Muscle layer of duodenum (tissue), 2 donors: ENCODE measurements around the gene CBFA2T2.
A peak's percentile ranks its signal among the peaks of the same experiment; 100 is the strongest.
"Not testable (repeated sequence)": the region's sequence is repeated elsewhere in the genome, so short reads cannot be mapped to it uniquely, and the experiment has no call there.

Source experiments
- H3K27ac ChIP-seq: one replicate; pipeline ENCODE4 v1.7.0; 2013; ENCODE audit warnings: mild to moderate bottlenecking, low read length
- H3K27me3 ChIP-seq: one replicate; pipeline ENCODE4 v1.7.0; 2013; ENCODE audit warnings: low read depth, mild to moderate bottlenecking, control low read depth, low read length
- H3K36me3 ChIP-seq, 2 donors: one replicate each; pipeline ENCODE4 v1.7.0; 2013; ENCODE audit warnings: low read length in 2 of 2, control low read depth in 1 of 2, mild to moderate bottlenecking in 1 of 2; ENCODE audit not compliant: insufficient read depth in 2 of 2, control insufficient read depth in 1 of 2
- H3K4me1 ChIP-seq, 2 donors: one replicate each; pipeline ENCODE4 v1.7.0; 2013; ENCODE audit warnings: low read length in 2 of 2, mild to moderate bottlenecking in 2 of 2, control low read depth in 1 of 2, moderate library complexity in 1 of 2; ENCODE audit not compliant: insufficient read depth in 2 of 2, control insufficient read depth in 1 of 2
- H3K4me3 ChIP-seq, 2 donors: one replicate each; pipeline ENCODE4 v1.7.0; 2013; ENCODE audit warnings: low read length in 2 of 2, low read depth in 1 of 2, mild to moderate bottlenecking in 1 of 2
- H3K9me3 ChIP-seq, 2 donors: one replicate each; pipeline ENCODE4 v1.7.0; 2013; ENCODE audit warnings: low read length in 2 of 2, control low read depth in 1 of 2, mild to moderate bottlenecking in 1 of 2; ENCODE audit not compliant: control insufficient read depth in 1 of 2
- donor health status: healthy.

The CBFA2T2 gene

DNA sequence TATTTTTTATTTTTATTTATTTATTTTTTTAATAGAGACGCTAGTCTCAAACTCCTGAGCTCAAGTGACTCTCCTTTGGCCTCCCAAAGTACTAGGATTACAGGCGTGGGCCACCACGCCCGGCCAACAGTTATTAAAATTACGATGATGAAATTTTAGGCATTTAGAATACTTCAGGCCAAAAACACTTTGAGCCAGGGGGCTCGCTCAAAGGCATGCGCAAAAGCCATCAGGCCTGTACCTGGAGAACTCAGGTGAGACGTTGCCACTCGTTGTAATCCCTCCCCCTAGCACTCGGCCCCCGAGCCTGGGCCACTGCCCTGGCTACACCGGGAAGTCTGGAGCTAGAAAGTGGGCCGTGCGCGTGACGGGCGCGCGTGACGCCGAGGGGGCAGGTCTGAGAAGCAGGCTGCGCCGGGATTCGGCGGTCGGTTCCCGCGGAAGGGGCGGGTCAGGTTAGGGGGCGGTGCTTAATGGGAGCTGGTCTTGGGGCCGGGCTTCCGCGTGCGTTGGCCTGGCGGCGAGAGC, 337 bp upstream of the CBFA2T2 start:
- peak overlapping the region in 1 of 2 donors; percentile 63 for H3K4me3 ChIP-seq
- no peaks in the 10 kb centered on the region for H3K27me3 ChIP-seq
- H3K36me3 ChIP-seq = no peaks in the 10 kb centered on the region
- no peaks in the 10 kb centered on the region for H3K9me3 ChIP-seq
- H3K4me1 ChIP-seq = peaks cover 0 to 14% of the 10 kb centered on the region in 2 donors
- H3K27ac ChIP-seq = peak overlapping the region; percentile 94

DNA sequence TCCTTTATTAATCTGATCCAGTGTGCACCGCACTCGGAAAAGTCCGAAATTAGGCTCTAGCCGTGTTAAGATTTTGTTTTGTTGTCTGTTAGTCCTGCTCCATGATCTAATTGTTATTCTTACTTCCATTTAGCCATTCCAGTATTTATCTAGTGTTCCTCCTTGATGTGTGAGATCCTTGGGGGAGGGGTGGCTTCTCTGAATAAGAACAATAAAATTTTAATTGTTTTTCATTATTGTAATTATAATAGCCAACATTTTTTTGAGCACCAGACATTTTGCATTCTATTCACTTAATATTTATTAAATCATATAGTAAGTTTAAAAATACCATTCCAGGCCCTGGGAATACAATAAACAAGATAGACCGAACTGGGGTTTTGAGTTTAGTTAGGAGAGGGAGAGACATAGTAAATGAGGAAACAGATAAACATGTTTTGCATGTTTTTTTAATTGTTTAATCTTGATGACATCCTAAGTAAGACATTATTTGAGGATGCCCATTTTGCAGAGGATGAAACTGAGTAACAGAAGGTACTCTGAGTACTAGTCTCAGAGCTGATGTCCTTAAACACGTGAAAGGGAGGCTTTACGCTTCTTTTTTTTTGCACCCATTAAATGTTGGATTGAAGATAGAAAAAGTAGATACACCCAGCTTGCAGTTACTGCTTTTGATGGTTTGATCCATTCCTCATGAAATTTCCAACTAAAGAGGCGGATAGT, 1.2 kb downstream of the CBFA2T2 start:
- Histone ChIP-seq H3K36me3 (no peaks in the 10 kb centered on the region), H3K27ac (peak overlapping the region; percentile 82), H3K4me1 (peaks cover 3 to 14% of the 10 kb centered on the region in 2 donors), H3K27me3 (no peaks in the 10 kb centered on the region), H3K9me3 (no peaks in the 10 kb centered on the region), H3K4me3 (peak overlapping the region; percentile 90 to 92)

DNA sequence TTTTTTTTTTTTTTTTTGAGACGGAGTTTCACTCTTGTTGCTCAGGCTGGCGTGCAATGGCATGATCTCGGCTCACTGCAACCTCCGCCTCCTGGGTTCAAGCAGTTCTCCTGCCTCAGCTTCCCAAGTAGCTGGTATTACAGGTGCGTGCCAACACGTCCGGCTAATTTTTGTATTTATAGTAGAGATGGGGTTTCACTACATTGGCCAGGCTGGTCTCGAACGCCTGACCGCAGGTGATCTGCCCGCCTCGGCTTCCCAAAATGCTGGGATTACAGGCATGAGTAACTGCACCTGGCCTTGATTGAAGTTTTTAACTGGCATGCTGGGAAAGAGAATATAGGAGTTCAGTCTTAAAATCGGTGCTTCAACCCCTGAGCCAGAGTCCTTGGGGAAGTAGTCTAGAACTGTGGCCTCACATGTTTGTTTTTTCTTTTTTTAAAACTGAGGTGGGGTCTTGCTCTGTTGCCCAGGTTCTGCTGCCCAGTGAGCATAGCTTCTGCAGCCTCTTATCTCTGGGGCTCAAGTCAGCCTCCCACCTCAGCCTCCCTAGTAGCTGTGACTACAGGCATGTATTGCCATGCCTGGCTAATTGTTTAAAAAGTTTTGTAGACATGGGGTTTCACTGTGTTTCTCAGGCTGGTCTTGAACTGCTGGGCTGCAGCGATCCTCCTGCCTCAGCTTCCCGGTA, 3.3 kb downstream of the CBFA2T2 start:
- no peak overlapping the region for H3K4me3 ChIP-seq
- H3K27me3 ChIP-seq = no peaks in the 10 kb centered on the region
- H3K9me3 ChIP-seq = no peaks in the 10 kb centered on the region
- H3K27ac ChIP-seq = no peak overlapping the region
- peaks cover 6 to 14% of the 10 kb centered on the region in 2 donors for H3K4me1 ChIP-seq
- H3K36me3 ChIP-seq = no peaks in the 10 kb centered on the region

DNA sequence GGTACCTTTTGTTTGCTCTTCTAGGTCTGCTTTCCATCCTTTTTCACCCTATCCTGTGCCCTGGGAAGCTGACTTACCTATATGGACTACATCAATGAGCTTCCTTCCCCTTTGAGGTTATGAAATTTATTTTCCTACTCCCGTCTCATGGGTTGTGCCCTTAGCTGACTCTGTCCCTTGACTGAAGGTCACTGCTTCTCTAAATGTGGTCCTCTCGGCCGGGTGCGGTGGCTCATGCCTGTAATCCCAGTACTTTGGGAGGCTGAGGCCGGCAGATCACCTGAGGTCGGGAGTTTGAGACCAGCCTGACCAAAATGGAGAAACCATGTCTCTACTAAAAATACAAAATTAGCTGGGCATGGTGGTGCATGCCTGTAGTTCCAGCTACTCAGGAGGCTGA, 6.9 kb downstream of the CBFA2T2 start:
- not testable (repeated sequence) for H3K9me3 ChIP-seq, H3K36me3 ChIP-seq, H3K4me3 ChIP-seq, H3K27me3 ChIP-seq, H3K27ac ChIP-seq
- H3K4me1 ChIP-seq = peaks cover 12 to 14% of the 10 kb centered on the region in 2 donors

DNA sequence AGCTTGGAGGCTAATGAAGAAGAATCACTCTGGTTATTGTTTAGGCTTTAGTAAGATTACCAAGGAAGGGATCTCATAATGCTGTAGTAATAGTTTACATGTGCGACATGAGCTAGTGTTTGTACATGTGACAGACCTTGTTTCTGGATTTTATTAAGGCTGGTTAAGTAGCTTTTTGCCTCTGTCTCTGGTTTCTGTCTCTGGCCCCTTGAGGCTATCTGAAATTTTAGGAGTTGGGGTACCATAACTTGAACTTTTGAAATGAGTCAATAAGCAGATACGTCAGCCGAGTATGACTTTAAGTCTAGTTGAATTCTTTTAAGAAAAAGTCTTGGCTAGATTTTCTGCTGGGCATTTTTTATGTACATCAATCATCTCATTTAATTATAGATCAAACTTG, 9.5 kb downstream of the CBFA2T2 start:
- Histone ChIP-seq H3K36me3 (no peaks in the 10 kb centered on the region), H3K4me3 (no peak overlapping the region), H3K27me3 (no peaks in the 10 kb centered on the region), H3K4me1 (peaks cover 10 to 14% of the 10 kb centered on the region in 2 donors), H3K9me3 (no peaks in the 10 kb centered on the region), H3K27ac (no peak overlapping the region)

DNA sequence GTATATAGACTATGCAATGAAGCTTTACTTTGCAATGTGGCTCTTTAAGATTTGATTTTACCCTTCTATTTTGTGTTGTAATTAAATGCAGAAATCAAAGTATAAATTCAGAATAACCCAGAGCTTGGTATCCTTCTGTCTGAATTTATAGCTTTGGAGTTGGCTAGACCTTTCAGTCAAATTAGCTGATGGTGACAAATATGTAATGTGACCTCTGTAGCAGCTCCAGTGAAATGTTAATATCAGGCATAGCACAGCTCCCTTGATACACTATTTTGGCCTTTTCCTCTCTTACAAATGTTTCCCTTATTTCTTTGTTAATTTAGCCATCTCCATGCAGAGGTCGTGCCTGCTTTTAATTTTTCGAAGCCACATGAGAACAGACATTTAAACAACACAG, 11.1 kb downstream of the CBFA2T2 start:
- Histone ChIP-seq H3K4me1 (peaks cover 10 to 13% of the 10 kb centered on the region in 2 donors), H3K4me3 (no peak overlapping the region), H3K27ac (no peak overlapping the region), H3K36me3 (no peaks in the 10 kb centered on the region), H3K27me3 (no peaks in the 10 kb centered on the region), H3K9me3 (no peaks in the 10 kb centered on the region)

DNA sequence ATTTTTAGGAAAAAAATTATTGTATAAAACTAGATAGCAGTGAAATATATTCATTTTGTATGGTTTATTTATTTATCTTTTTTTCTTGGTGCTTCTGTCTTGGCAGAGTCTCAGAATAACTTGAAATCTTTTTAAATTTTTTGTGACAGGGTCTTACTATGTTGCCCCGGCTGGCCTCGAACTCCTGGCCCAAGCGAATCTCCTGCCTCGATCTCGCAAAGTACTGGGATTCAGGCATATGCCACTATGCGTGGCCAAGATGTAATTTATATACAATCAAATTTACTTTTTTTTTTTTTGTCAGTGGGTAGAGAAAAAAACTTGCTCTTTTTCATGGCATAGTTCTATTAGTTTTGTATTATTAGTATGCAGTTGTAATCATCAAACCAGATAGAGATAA, 13.7 kb downstream of the CBFA2T2 start:
- H3K36me3 ChIP-seq = no peaks in the 10 kb centered on the region

DNA sequence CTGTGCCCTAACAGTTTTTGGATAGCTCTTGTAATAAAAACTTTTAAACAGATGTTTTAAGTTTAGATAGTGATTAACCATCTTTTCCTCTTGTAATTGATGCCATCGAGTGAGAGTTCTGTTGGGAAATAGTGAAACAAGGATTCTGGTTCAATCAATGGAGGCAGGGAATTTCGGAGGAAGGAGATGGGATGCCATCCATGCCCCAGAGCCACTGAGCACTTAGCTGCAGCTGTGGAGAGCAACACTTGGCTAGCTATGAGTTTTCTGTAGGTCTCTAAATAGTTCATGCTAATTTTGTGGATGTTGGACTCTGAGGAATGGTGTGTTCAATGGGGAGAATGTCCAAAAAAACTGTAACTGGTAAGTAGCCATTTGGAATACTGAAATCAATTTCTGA, 16.7 kb downstream of the CBFA2T2 start:
- Histone ChIP-seq H3K4me1 (peaks cover 0 to 5% of the 10 kb centered on the region in 2 donors), H3K36me3 (no peaks in the 10 kb centered on the region), H3K27ac (no peak overlapping the region), H3K27me3 (no peaks in the 10 kb centered on the region), H3K4me3 (no peak overlapping the region), H3K9me3 (no peaks in the 10 kb centered on the region)

More for the DNA sequence above, 13.7 kb downstream of the CBFA2T2 start:
- Histone ChIP-seq H3K4me3 (no peak overlapping the region), H3K27ac (no peak overlapping the region), H3K4me1 (peaks cover 8 to 16% of the 10 kb centered on the region in 2 donors), H3K27me3 (no peaks in the 10 kb centered on the region), H3K9me3 (no peaks in the 10 kb centered on the region)

DNA sequence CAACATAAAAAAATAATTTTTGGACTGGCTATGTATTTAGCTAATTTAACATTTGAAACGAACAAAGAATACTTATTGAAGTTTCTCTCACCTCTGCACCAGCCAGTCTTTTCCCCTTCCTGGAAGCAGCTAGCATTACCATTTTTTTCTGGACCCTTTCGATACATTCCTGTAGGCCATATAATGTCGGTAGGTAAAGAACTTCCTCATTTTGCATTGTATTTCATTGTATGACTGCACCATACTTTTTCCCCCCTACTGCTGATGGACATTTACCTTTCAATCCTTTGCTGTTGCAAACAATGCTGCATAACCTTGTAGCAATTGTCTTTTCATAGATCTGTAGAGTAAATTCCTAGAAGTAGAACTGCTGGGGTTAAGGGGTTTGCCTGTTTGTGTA, 17.6 kb downstream of the CBFA2T2 start:
- Histone ChIP-seq H3K4me3 (no peak overlapping the region), H3K9me3 (no peaks in the 10 kb centered on the region), H3K4me1 (peaks cover 0 to 5% of the 10 kb centered on the region in 2 donors), H3K27ac (no peak overlapping the region), H3K27me3 (no peaks in the 10 kb centered on the region), H3K36me3 (no peaks in the 10 kb centered on the region)

DNA sequence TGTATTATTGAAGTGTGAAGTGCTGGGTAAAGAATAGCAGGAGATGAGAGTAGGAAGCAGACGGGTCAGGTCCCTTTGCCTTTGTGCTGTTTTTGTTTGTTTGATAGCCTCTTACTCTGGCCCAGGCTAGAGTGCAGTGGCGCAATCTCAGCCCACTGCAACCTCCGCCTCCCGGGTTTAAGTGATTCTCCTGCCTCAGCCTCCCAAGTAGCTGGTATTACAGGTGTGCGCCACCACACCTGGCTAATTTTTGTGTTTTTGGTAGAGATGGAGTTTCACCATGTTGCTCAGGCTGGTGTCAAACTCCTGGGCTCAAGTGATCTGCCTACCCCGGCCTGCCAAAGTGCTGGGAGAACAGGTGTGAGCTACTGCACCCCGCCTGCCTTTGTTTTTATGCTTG, 18.1 kb downstream of the CBFA2T2 start:
- H3K4me3 ChIP-seq, H3K27ac ChIP-seq, H3K9me3 ChIP-seq, H3K36me3 ChIP-seq, H3K27me3 ChIP-seq, H3K4me1 ChIP-seq: not testable (repeated sequence)

DNA sequence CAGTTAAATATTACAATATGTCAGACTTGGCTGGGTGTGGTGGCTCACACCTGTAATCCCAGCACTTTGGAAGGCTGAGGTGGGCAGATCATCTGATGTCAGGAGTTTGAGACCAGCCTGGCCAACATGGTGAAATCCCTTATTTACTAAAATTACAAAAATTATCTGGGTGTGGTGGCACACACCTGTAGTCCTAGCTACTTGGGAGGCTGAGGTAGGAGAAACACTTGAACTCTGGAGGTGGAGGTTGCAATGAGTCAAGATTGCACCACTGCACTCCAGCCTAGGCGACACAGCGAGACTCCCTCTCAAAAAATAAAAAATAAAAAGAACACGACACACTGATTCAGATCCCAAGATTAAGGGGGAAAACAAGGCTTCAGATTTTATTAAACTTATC, 19.2 kb downstream of the CBFA2T2 start:
- H3K27me3 ChIP-seq, H3K27ac ChIP-seq, H3K36me3 ChIP-seq, H3K9me3 ChIP-seq, H3K4me3 ChIP-seq: not testable (repeated sequence)
- peaks cover 0 to 14% of the 10 kb centered on the region in 2 donors for H3K4me1 ChIP-seq
